Body of pancreas (tissue), 4 donors: ENCODE measurements around the gene TUBA8. TPM values are rescaled to one million over a fixed set of nuclear protein-coding genes. Genes with fewer than 3 reads are reported as not detected.

ENCODE experiments used
- ATAC-seq: fragments of 150-250 bp; one replicate; pipeline ENCODE4 v1.9.1; 2016
- DNase-seq, 4 donors: peaks; one replicate each; pipeline ENCODE4 v3.0.0-alpha.2; 2019
- H3K27ac ChIP-seq, 4 donors: fragments of 200-600 bp; sonication (generic); 1 replicate in 3 of 4; 2 replicates in 1 of 4; pipeline versions ENCODE4 v1.5.1 to v1.6.1; 2016 to 2019; ENCODE audit warnings: mild to moderate bottlenecking in 1 of 4, mixed read lengths in 1 of 4, moderate library complexity in 1 of 4
- H3K27me3 ChIP-seq, 2 donors: fragments of 200-600 bp; sonication (generic); one replicate each; pipeline ENCODE4 v1.6.0; 2016; ENCODE audit warnings: mild to moderate bottlenecking in 1 of 2
- H3K36me3 ChIP-seq, 2 donors: fragments of 200-600 bp; sonication (generic); replicated peaks in 1 of 2; 2 replicates each; pipeline ENCODE4 v1.5.1; 2016; ENCODE audit warnings: low read depth in 2 of 2; ENCODE audit not compliant: insufficient read depth in 1 of 2
- H3K4me1 ChIP-seq: fragments of 200-600 bp; sonication (generic); one replicate; pipeline ENCODE4 v1.6.0; 2016
- H3K4me3 ChIP-seq, 2 donors: fragments of 200-600 bp; sonication (generic); 1 replicate in 1 of 2; 2 replicates in 1 of 2; pipeline ENCODE4 v1.5.1; 2016 to 2019
- H3K9me3 ChIP-seq, 3 donors: fragments of 200-600 bp; sonication (generic); 1 replicate in 2 of 3; 2 replicates in 1 of 3; pipeline ENCODE4 v1.5.1; 2016
- POLR2A ChIP-seq, 3 donors: fragments of 450-650 bp; IDR thresholded peaks; one replicate each; pipeline ENCODE4 v1.6.1; 2016; ENCODE audit warnings: antibody characterized with exemption in 3 of 3, mild to moderate bottlenecking in 2 of 3
- WGBS, 2 donors: methylation state at CpG; one replicate each; pipeline ENCODE4 v1.1.5; 2017; 5-methylcytosine and 5-hydroxymethylcytosine counted together
- intact Hi-C: fragments of 100-400 bp; cut with DNase I; formaldehyde crosslinking; loops from one replicate; pipeline ENCODE4 v1.15.1; 2023
- total RNA-seq, 2 donors: library from RNA; depleted of rRNA; stranded (reverse); fragments of >200 nt; gene quantifications; one replicate each; pipeline ENCODE4 v1.1.0, GENCODE V29; 2016
- TF ChIP-seq, protein P1 (sequence below), 7 experiments: fragments of 450-650 bp in 4 of 7; fragments of 200-600 bp in 3 of 7; sonication (generic) in 3 of 7; IDR thresholded peaks; one replicate each; pipeline ENCODE4 v1.5.1; 2016 to 2019; ENCODE audit warnings: antibody characterized with exemption in 7 of 7

TUBA8 gene
- total RNA-seq, 2 donors from 2014 or later, result 5.2 to 8.6 TPM

- H3K27ac ChIP-seq, result no peak overlapping the region
- intact Hi-C loops, result no loop called here
- no peaks in the 10 kb centered on the region for H3K36me3 ChIP-seq
- no peak for ATAC-seq
- no peaks in the 10 kb centered on the region for H3K27me3 ChIP-seq
- 89 to 90% methylated on average over 6 to 15 of the region's 15 CpGs for WGBS, 2 donors
- peaks cover 2% of the 10 kb centered on the region for H3K4me1 ChIP-seq
- no peaks in the 10 kb centered on the region for H3K9me3 ChIP-seq
- H3K4me3 ChIP-seq, result no peak overlapping the region
- DNase-seq, result no peak
- TF ChIP-seq, protein P1, sequence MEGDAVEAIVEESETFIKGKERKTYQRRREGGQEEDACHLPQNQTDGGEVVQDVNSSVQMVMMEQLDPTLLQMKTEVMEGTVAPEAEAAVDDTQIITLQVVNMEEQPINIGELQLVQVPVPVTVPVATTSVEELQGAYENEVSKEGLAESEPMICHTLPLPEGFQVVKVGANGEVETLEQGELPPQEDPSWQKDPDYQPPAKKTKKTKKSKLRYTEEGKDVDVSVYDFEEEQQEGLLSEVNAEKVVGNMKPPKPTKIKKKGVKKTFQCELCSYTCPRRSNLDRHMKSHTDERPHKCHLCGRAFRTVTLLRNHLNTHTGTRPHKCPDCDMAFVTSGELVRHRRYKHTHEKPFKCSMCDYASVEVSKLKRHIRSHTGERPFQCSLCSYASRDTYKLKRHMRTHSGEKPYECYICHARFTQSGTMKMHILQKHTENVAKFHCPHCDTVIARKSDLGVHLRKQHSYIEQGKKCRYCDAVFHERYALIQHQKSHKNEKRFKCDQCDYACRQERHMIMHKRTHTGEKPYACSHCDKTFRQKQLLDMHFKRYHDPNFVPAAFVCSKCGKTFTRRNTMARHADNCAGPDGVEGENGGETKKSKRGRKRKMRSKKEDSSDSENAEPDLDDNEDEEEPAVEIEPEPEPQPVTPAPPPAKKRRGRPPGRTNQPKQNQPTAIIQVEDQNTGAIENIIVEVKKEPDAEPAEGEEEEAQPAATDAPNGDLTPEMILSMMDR (IDR thresholded peaks at IDR 0.05), result no peak
- no peak for TF ChIP-seq POLR2A (IDR thresholded peaks at IDR 0.05)
Observed at GRCh38 chr22:18116634-18117033, 6.0 kb downstream of the TUBA8 start.

DNA sequence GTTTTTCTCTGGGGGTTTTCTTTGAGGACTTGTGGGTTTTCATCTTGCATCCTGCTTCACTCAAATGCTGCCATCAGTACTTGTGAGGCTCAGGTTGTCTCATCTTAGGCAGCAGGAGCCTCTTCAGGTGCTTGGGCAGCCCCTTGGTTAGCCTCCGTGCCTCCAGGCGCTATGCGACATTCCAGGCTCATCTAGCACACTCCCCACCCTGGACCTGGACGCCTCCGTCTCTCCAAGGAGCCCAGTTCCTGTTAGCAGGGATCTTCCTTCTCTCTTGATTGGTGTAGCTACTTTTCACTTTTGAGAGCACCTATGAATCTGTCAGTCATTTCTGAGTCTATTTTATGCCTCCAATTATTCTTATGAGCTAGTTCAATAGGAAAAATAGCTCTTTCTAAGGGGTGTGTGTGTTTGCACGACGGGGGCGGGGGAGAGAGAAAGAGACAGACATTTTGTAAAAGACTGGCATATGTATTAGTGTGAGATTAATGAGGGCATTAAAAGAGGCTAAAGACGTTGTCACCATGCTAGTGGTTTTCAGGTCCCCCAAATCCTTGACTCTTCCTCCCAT lies 7.8 kb downstream of the TUBA8 start:
- Histone ChIP-seq H3K9me3 (no peaks in the 10 kb centered on the region), H3K36me3 (no peaks in the 10 kb centered on the region), H3K4me1 (no peaks in the 10 kb centered on the region), H3K27ac (no peak overlapping the region), H3K27me3 (no peaks in the 10 kb centered on the region), H3K4me3 (no peak overlapping the region)
- DNase-seq, result no peak
- TF ChIP-seq POLR2A (IDR thresholded peaks at IDR 0.05), result no peak
- TF ChIP-seq, protein P1 (IDR thresholded peaks at IDR 0.05), result no peak
- no peak for ATAC-seq
- 87 to 88% methylated on average over 9 of the region's 9 CpGs for WGBS, 2 donors
- intact Hi-C loops, result no loop called here

- Histone ChIP-seq H3K4me1 (no peaks in the 10 kb centered on the region), H3K9me3 (no peaks in the 10 kb centered on the region), H3K4me3 (no peak overlapping the region), H3K36me3 (no peaks in the 10 kb centered on the region), H3K27ac (no peak overlapping the region), H3K27me3 (no peaks in the 10 kb centered on the region)
- DNase-seq (no peak), ATAC-seq (no peak)
- TF ChIP-seq, protein P1 (IDR thresholded peaks at IDR 0.05), result no peak
- TF ChIP-seq POLR2A (IDR thresholded peaks at IDR 0.05), result no peak
- intact Hi-C loops, result no loop called here
- 85 to 88% methylated on average over 17 to 18 of the region's 18 CpGs for WGBS, 2 donors
Observed at GRCh38 chr22:18119409-18120110, 9.0 kb downstream of the TUBA8 start.

DNA sequence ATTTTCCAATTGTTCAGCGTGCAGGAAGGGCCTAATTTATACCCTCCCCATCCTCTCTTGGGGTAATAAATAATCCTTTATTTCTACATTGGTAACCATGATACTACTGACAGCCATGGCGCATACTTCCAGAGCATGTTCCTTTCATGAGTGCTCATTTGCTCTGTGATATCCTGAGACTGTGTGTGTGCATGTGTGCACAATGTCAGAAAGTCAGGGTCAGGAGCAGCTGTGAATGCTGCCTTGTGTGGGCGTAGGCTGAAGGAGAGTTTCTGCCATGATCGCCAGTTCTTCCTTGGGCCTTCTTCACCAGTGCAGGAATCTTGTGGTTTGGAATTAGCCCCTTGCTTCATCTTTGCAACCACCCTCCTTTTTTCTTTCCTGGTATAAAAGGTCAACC lies 10.2 kb downstream of the TUBA8 start:
- Histone ChIP-seq H3K4me3 (no peak overlapping the region), H3K36me3 (no peaks in the 10 kb centered on the region), H3K9me3 (no peaks in the 10 kb centered on the region), H3K27me3 (no peaks in the 10 kb centered on the region), H3K27ac (no peak overlapping the region), H3K4me1 (no peaks in the 10 kb centered on the region)
- intact Hi-C loops, result no loop called here
- 89 to 98% methylated on average over 4 of the region's 4 CpGs for WGBS, 2 donors
- DNase-seq (no peak), ATAC-seq (no peak)
- no peak for TF ChIP-seq POLR2A (IDR thresholded peaks at IDR 0.05)
- TF ChIP-seq, protein P1 (IDR thresholded peaks at IDR 0.05), result no peak

GRCh38 chr22:18121506-18121905 lies 10.9 kb downstream of the TUBA8 start:
- no peak for DNase-seq
- intact Hi-C loops, result no loop called here
- Histone ChIP-seq H3K27ac (no peak overlapping the region), H3K36me3 (no peaks in the 10 kb centered on the region), H3K9me3 (no peaks in the 10 kb centered on the region), H3K4me1 (no peaks in the 10 kb centered on the region), H3K4me3 (no peak overlapping the region), H3K27me3 (no peaks in the 10 kb centered on the region)
- no peak for TF ChIP-seq POLR2A (IDR thresholded peaks at IDR 0.05)
- TF ChIP-seq, protein P1 (IDR thresholded peaks at IDR 0.05), result no peak
- ATAC-seq, result no peak
- WGBS, 2 donors, result 83 to 86% methylated on average over 7 to 13 of the region's 13 CpGs
